Measurements from ENCODE around the gene ADAMTS19. TPM values are rescaled to one million over a fixed set of nuclear protein-coding genes. Genes with fewer than 3 reads are reported as not detected.

ADAMTS19 gene
- total and polyA plus RNA-seq, 2 of the 13 experiments (the other 11 are each of a cell fraction or from before 2014, with no cell fraction given) = not detected

GRCh38 chr5:129410488-129410887 is 49.6 kb upstream of the ADAMTS19 start:
- BruUV-seq (replicated peaks) = no TSS peak
- ChIA-PET POLR2A (no interaction called here), CTCF (ENCODE audit: low intra/inter-chr PET ratio, low total read pairs) (no interaction called here)
- H3K36me3 ChIP-seq (replicated peaks in 1 of 2; ENCODE audit: control insufficient read depth in 1 of 2, insufficient read depth in 2 of 2, low read length in 2 of 2) = no peaks in the 10 kb centered on the region
- H4K20me1 ChIP-seq (ENCODE audit: insufficient read depth, low read length) = no peaks in the 10 kb centered on the region
- H2AFZ ChIP-seq (ENCODE audit: low read length) = no peak overlapping the region
- TF ChIP-seq ZNF546 (CRISPR knock-in tag; conservative IDR thresholded peaks at IDR 0.05) (no peak), ZNF446 (CRISPR knock-in tag; IDR thresholded peaks at IDR 0.05) (no peak), AKNA (CRISPR knock-in tag; IDR thresholded peaks at IDR 0.05; ENCODE audit: borderline replicate concordance) (no peak), DMAP1 (CRISPR knock-in tag; IDR thresholded peaks at IDR 0.05) (no peak), ZBTB44 (CRISPR knock-in tag; IDR thresholded peaks at IDR 0.05) (no peak), ZNF430 (CRISPR knock-in tag; IDR thresholded peaks at IDR 0.05) (no peak), NAIF1 (CRISPR knock-in tag; IDR thresholded peaks at IDR 0.05; ENCODE audit: borderline replicate concordance) (no peak), ZNF282 (IDR thresholded peaks at IDR 0.05; ENCODE audit: partially characterized antibody) (no peak), FOXA1 (IDR thresholded peaks at IDR 0.05) (no peak), FOXA1 (CRISPR knock-in tag; IDR thresholded peaks at IDR 0.05) (no peak), ZNF18 (CRISPR knock-in tag; IDR thresholded peaks at IDR 0.05; ENCODE audit: insufficient replicate concordance) (no peak)
- 1% methylated on average over 5 of the region's 5 CpGs for WGBS (ENCODE audit: low lambda C conversion rate)
- DNase-seq (ENCODE audit: low spot score) (no peak), FAIRE-seq (no peak), ATAC-seq (no peak)
- intact Hi-C loops (cut with micrococcal nuclease; ENCODE audit: unreplicated experiment) (no loop called here), in situ Hi-C loops (cut with HindIII; ENCODE audit: extremely low pct_ligation_motif_present, low pct_unique_long_range_greater_than_20kb) (no loop called here)
- H3K9me3 ChIP-seq (ENCODE audit: low read length) = 0 out of 2 replicates have a peak, but pooled peaks cover under 1% of the 10 kb centered on the region
- H3K4me2 ChIP-seq (ENCODE audit: low read depth, low read length) = no peak overlapping the region
- no peak overlapping the region for H3K9ac ChIP-seq (ENCODE audit: insufficient read depth, low read depth, low read length)
- no peaks in the 10 kb centered on the region for H3K79me2 ChIP-seq (ENCODE audit: insufficient read depth, low read length)
- H3K27me3 ChIP-seq (ENCODE audit: control insufficient read depth in 1 of 2, insufficient read depth in 2 of 2, low read length in 2 of 2) = no peaks in the 10 kb centered on the region
- H3K27ac ChIP-seq (ENCODE audit: extremely low read length, insufficient read depth, low read length) = no peak overlapping the region
- H3K4me3 ChIP-seq (replicated peaks in 1 of 3; ENCODE audit: insufficient read depth in 1 of 3, low read depth in 2 of 3, low read length in 3 of 3) = no peak overlapping the region
- no peaks in the 10 kb centered on the region for H3K4me1 ChIP-seq (ENCODE audit: insufficient read depth, low read length)

Data from HepG2 (cell line).